Amniotic epithelial cell (primary cell): ENCODE results near the gene ADAMTS17.

Experiments used
- DNase-seq: peaks from one replicate; pipeline ENCODE4 v3.0.0-alpha.2; 2010; ENCODE audit warnings: low read depth

The ADAMTS17 gene

GRCh38 chr15:100276506-100276905 is 65.3 kb downstream of the ADAMTS17 start:
- no peak for DNase-seq

DNA sequence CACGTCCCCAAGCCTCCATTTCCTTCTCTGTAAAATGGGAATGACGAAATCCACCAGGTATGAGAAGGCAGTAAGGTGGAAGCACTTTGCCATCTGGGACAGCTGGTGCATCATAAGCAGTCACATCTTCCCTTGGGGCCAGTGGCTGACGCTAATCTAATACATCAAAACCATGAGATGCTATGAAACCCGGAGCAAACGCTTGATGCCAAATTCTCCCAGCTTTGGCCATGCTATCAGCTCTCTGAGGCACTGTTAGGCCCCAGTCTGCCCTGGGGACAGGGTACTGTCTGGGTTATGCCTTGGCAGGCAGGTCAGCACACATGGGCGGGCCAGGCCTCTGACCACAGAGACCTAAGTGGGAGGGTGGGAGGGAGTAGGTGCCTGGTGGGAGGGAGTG is 66.1 kb downstream of the ADAMTS17 start:
- no peak for DNase-seq

DNA sequence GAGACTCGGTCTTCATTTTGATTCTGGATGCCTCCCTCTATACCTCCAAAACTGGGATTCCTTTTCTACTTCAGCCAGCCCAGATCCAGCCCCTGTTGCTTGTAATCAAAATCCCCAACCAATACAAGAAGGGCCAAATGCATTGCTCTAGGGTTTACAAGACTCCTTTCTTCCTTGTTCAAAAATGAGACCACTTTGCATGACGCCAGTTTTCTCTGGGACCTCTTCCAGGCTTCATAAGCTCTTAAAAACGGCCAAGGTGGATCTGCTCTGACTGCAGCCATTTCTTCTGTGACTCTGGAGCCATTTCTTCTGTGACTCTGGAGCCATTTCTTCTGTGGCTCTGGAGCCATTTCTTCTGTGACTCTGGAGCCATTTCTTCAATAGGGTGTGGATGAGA is 71.9 kb downstream of the ADAMTS17 start:
- DNase-seq = no peak

GRCh38 chr15:100266166-100266565 is 75.6 kb downstream of the ADAMTS17 start:
- DNase-seq = no peak

DNA sequence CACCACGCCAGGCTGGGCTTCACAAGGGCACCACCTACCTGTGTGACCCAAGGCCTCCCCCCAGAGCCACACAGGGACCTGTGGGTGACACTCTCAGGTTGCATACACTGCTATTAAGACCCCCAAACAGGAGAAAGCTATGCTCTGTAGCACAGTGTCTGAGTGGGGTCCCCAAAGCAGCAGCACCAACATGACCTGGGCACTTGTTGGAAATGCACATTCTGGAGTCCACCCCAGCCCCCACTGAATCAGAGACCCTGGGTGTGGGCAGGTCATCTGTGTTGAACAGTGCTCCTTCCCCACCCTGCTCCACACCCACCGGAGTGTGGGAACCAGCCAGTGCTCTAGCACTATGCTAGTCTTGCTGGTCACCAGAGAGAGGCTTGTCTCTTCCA is 76.1 kb downstream of the ADAMTS17 start:
- DNase-seq = no peak

GRCh38 chr15:100264994-100265640 is 76.7 kb downstream of the ADAMTS17 start:
- no peak for DNase-seq

DNA sequence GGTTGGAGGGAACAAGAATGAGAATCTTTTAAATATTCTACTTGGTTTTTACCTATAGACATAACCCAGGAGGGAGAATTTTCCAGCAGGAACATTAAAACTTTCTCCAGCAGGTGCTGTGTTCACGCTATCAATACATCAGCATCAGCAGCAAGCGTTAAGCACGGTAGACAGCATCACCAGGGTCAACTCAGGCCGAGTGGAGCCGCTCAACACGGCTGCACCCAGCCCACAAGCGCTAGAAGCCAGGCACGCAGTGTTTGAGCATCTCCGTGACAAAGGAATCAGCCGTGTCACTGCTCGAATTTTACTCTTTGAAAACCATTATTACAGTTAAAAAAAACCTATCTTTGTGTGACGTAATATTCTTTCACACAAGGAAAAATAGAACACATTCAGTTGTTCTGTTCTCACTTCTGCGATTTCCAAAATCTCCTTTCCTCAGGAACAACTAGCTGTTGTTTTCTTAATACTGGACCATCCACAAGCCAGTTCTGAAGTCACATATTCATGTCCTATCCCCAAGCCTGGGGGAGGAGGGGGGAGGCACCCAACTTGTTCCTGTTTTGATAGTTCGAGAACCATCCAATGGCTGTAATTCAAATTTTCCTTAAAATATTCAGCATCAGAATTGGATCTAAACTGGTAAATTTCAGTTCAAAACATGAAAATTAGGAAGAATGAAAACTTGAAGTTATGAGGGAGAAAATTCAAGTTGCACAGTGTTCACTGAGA is 77.9 kb downstream of the ADAMTS17 start:
- no peak for DNase-seq

DNA sequence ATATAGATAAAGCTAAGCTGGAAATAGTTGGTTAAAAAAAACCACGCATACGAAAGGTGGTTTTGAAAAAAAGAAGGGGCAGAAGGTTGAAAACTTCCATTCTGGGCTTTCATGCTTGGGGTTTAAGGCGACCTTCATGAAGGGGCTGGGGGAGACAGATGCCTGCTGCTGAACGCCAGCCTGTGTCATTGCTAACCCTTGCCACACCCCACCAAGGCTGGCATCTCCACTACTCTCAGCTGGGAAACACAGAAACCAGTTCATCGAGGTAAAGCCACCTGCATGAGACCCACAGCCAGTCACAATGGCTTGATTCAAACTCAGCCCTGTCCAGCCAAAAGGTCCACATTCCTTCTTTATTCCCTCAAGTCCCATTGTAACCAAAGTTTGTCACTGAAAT is 78.7 kb downstream of the ADAMTS17 start:
- DNase-seq = no peak

- DNase-seq = no peak
Measured at GRCh38 chr15:100261302-100262240, 80.2 kb downstream of the ADAMTS17 start.

DNA sequence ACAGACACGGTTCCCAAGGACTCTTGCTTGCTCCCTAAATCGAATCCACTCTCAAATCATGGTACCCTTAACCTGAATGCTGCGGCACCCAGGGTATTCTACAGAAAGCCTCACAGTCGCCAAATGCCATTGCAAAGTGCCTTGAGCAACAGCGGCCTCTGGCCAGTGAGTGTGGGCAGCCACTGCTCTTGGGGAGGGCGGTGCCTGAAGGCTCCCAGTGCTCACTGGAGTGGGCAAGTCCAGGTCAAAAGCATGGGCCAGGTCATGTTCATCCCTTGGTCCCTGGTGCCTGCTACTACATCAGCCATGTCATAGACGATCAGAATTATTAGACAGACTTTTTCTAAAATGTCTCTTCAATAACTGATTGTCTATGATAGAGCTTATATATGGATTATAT is 82.5 kb downstream of the ADAMTS17 start:
- DNase-seq = no peak

GRCh38 chr15:100256970-100257650 is 84.7 kb downstream of the ADAMTS17 start:
- no peak for DNase-seq

GRCh38 chr15:100256101-100256969 is 85.4 kb downstream of the ADAMTS17 start:
- DNase-seq = no peak

DNA sequence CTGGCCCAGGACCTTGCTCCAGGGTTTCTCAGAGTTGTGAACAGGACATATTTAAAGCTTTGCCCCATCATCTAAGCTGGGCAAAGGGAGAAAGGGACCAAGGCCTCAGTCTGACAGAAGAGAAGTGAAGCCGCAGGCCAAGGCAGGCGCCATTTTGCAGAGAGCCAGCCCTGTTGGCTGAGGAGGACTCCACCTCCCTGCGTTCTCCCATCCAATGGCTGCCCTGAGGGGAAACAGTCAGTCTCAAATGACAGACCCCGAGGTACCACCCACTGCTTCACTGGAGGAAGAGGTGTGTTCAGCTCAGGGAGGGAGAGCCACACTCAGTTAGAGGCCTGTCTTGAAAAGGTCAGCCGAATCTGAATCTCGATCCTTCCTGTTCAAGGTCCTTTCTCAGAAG is 86.1 kb downstream of the ADAMTS17 start:
- DNase-seq = no peak

DNA sequence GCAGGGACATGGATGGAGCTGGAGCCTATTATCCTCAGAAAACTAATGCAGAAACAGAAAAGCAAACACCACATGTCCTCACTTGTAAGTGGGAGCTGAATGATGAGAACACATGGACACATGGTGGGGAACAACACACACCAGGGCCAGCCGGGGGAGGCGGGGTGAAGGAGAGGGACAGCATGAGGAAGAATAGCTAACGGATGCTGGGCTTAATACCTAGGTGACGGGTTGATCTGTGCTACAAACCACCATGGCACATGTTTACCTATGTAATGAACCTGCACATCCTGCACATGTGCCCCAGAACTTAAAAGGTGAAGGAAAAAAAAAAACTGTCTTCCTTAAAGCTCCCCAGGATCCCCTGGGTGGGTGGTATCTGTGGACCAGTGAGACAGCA is 87.1 kb downstream of the ADAMTS17 start:
- no peak for DNase-seq

DNA sequence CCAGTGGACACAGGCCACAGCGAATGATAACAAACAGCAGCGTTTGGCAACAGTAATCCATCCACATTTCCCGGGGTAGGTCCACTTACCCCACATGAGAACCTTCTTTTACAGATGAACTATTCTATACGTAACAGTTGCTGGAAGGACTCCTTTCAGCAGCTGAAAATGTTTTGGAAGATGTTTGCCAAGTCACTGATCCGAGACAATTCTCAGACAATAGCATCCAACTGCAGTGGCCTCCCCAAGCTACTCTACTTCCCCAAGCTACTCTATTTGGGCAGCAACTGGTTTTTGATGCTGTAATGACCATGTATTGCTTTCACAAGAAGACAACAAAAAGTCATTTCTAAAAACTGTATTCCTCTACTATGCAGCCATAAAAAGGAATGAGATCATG is 87.5 kb downstream of the ADAMTS17 start:
- DNase-seq = no peak

DNA sequence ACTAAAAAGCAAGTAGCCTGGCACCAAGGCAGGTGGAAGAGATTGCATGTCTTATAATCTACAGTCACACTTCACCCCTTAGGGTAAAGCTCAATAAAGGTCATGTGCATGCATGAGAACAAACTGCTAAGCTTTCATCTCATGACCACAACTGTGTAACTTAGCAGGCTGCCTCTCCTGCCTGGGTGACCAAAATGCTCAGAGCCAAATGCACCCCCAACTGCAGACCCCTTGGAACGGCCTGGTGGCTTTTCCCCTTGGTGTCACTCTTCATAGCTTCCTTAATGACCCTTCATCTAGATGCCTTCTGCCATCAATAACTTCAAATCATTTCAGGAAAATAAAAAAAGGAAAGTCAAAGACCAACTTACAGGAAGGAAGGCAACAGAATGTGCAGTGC is 88.1 kb downstream of the ADAMTS17 start:
- DNase-seq = no peak

DNA sequence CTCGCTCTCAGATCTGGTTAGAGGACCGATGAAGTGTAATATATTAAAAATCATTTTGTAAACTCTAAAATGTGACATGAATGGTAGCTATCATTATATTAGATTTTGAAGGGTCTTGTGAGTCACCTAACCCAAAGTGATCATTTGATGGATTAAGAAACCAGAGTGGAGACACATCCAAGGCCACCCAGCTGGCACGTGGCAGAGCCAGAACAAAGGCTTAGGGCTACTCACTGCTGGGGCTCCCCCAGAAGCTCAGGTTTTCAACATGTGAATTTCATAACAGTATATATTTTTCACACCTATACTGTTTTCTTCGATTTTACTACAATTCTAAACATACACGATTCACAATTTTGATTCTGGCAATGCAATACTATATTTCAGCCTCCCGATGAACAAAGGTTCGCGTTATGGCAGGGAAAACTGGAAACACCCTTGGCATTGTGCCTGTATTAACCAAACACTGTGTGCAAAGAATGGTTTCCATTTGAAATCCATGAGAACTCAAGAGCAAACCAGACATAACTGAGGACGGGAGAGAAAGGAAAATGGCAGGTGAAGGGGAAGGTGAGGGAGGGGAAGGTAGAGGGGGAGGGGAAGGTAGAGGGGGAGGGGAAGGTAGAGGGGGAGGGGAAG is 88.9 kb downstream of the ADAMTS17 start:
- no peak for DNase-seq

DNA sequence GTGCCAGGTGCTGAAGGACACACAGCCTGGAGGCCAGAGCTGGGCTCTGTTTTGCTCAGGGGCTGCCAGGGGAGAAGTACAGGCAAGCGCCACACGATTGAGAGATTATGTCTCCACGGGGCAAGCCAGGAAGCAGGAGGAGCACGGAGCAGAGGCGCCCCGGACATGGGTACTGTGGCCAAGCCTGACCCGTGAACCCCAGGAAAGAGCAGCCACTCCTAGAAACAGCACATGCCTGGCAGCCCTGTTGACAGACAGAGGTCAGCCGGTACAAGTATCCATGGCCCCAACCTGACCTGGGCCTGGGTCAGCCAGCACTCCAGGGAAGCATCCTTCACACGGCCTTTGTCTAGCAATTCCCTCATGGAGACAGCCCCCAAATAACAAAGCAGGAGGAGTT is 89.4 kb downstream of the ADAMTS17 start:
- DNase-seq = no peak

- DNase-seq = no peak
Measured at GRCh38 chr15:100250176-100250800, 91.5 kb downstream of the ADAMTS17 start.

GRCh38 chr15:100249096-100249815 is 92.5 kb downstream of the ADAMTS17 start:
- DNase-seq = no peak
